ENCODE measurements around the gene CSF3. TPM values are rescaled to one million over a fixed set of nuclear protein-coding genes. Genes with fewer than 3 reads are reported as not detected.

Gene CSF3
- total RNA-seq, 1 experiment from 2014 or later: not detected

DNA sequence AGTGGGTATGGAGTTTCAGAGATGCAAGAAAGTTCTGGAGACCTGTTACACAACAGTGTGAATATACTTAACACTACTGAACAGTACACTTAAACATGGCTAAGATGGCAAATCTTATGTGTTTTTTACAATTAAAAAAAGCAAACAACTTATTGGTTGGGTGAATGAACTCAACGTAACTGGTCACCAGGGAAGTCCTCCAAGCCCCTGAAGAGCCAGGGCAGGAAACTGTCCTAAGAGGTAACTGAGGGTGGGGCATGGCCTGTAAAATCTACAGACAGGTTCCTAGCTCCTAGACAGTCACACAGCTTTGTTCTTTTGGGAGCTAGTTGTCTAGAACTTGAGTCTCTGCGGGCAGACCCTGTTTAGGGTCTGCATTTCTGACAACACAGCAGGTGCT is 10.3 kb downstream of the CSF3 start:
- TF ChIP-seq, protein P1, sequence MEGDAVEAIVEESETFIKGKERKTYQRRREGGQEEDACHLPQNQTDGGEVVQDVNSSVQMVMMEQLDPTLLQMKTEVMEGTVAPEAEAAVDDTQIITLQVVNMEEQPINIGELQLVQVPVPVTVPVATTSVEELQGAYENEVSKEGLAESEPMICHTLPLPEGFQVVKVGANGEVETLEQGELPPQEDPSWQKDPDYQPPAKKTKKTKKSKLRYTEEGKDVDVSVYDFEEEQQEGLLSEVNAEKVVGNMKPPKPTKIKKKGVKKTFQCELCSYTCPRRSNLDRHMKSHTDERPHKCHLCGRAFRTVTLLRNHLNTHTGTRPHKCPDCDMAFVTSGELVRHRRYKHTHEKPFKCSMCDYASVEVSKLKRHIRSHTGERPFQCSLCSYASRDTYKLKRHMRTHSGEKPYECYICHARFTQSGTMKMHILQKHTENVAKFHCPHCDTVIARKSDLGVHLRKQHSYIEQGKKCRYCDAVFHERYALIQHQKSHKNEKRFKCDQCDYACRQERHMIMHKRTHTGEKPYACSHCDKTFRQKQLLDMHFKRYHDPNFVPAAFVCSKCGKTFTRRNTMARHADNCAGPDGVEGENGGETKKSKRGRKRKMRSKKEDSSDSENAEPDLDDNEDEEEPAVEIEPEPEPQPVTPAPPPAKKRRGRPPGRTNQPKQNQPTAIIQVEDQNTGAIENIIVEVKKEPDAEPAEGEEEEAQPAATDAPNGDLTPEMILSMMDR (conservative IDR thresholded peaks at IDR 0.05): no peak
- DNase-seq: no peak
- H4K8ac ChIP-seq (replicated peaks; ENCODE audit: insufficient read length, low read depth, low read length): no peak overlapping the region
- no peaks in the 10 kb centered on the region for H3K79me2 ChIP-seq (ENCODE audit: insufficient read depth, low read length)
- H3K23me2 ChIP-seq (ENCODE audit: insufficient read length, low read depth, low read length, poor library complexity, severe bottlenecking): no peaks in the 10 kb centered on the region
- H2BK15ac ChIP-seq (ENCODE audit: low read depth, low read length): no peak overlapping the region
- H3K9ac ChIP-seq (ENCODE audit: extremely low read depth, insufficient read length, low read length): no peak overlapping the region
- no peaks in the 10 kb centered on the region for H3K79me1 ChIP-seq (ENCODE audit: insufficient read depth, low read depth, low read length, poor library complexity, severe bottlenecking)
- no peak overlapping the region for H3K23ac ChIP-seq (ENCODE audit: insufficient read length, low read depth, low read length)
- H2BK12ac ChIP-seq (ENCODE audit: insufficient read length, low read depth, low read length): no peak overlapping the region
- H4K91ac ChIP-seq (ENCODE audit: insufficient read length, low read depth, low read length): no peak overlapping the region
- H3K18ac ChIP-seq (ENCODE audit: insufficient read length, low read depth, low read length): no peak overlapping the region
- no peak overlapping the region for H2BK120ac ChIP-seq (ENCODE audit: low read depth, low read length, poor library complexity, severe bottlenecking)
- Mint-ChIP-seq H3K27me3 (ENCODE audit: low read depth) (no peaks in the 10 kb centered on the region), H3K4me1 (peaks cover 1 to 7% of the 10 kb centered on the region in 2 experiments; a peak in 2 of 4 replicates), H3K36me3 (ENCODE audit: insufficient read depth in 1 of 3, low read depth in 3 of 3) (peaks cover 34 to 74% (median 66%) of the 10 kb centered on the region in 3 experiments; a peak in 6 of 7 replicates), H3K9me3 (no peaks in the 10 kb centered on the region), H3K4me3 (no peak overlapping the region), H3K27ac (no peak overlapping the region; a peak in 2 of 7 replicates)
- H2BK5ac ChIP-seq (ENCODE audit: insufficient read length, low read length): no peak overlapping the region
- no peak overlapping the region for H2AK5ac ChIP-seq (ENCODE audit: insufficient read length, low read length)
- no peak overlapping the region for H2BK20ac ChIP-seq (ENCODE audit: low read depth, low read length, poor library complexity, severe bottlenecking)
- H4K20me1 ChIP-seq (ENCODE audit: control insufficient read depth, insufficient read depth, insufficient read length): no peaks in the 10 kb centered on the region
- WGBS (ENCODE audit: extremely low coverage, insufficient read length, low lambda C conversion rate): no CpG with 5 or more reads among the region's 2 CpGs
- no peak overlapping the region for H2AFZ ChIP-seq (ENCODE audit: low read length)
- no peak overlapping the region for H3T11ph ChIP-seq (ENCODE audit: low read length)
- no peak overlapping the region for H3K56ac ChIP-seq (ENCODE audit: insufficient read length, low read depth, low read length)
- H3K27me3 ChIP-seq (ENCODE audit: insufficient read depth, low read length): no peaks in the 10 kb centered on the region
- no peak overlapping the region for H4K5ac ChIP-seq (ENCODE audit: insufficient read length, low read depth, low read length)
- no peaks in the 10 kb centered on the region for H3K4me1 ChIP-seq (ENCODE audit: insufficient read depth, low read length)
- H3K4me2 ChIP-seq (ENCODE audit: insufficient read depth, insufficient read length, low read length): no peak overlapping the region
- H3K4ac ChIP-seq (ENCODE audit: low read depth, low read length): no peak overlapping the region
- no peak overlapping the region for H3K27ac ChIP-seq (ENCODE audit: insufficient read length, low read depth, low read length)
- no peaks in the 10 kb centered on the region for H3K9me3 ChIP-seq (ENCODE audit: control insufficient read depth, low read depth, low read length)
- no peak overlapping the region for H3K14ac ChIP-seq (ENCODE audit: insufficient read depth, low read length)

All from H9 (cell line).